NB4 (cell line): ENCODE results near the gene TCTN1.

Source experiments
- CTCF ChIP-seq: IDR thresholded peaks from one replicate; pipeline ENCODE4 v1.5.1; 2012; ENCODE audit warnings: low read depth, low read length
- MYC ChIP-seq: IDR thresholded peaks from 2 replicates; pipeline ENCODE4 v1.6.1; 2011; ENCODE audit warnings: low read depth, low read length
- POLR2A ChIP-seq: IDR thresholded peaks from 2 replicates; pipeline ENCODE4 v1.6.1; 2011; ENCODE audit warnings: mild to moderate bottlenecking; ENCODE audit not compliant: insufficient read length; ENCODE audit errors: extremely low read depth
- TF ChIP-seq, protein P1 (sequence below): IDR thresholded peaks from 2 replicates; pipeline ENCODE4 v1.6.1; 2011; ENCODE audit warnings: low read depth, low read length

- TF ChIP-seq CTCF = no peak
- TF ChIP-seq MYC = no peak
- TF ChIP-seq POLR2A = no peak
- TF ChIP-seq, protein P1, sequence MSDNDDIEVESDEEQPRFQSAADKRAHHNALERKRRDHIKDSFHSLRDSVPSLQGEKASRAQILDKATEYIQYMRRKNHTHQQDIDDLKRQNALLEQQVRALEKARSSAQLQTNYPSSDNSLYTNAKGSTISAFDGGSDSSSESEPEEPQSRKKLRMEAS = no peak
These were observed 70.0 kb downstream of the TCTN1 start for GRCh38 chr12:110683888-110684287.
